ENCODE results near the gene CNKSR2.

DNA sequence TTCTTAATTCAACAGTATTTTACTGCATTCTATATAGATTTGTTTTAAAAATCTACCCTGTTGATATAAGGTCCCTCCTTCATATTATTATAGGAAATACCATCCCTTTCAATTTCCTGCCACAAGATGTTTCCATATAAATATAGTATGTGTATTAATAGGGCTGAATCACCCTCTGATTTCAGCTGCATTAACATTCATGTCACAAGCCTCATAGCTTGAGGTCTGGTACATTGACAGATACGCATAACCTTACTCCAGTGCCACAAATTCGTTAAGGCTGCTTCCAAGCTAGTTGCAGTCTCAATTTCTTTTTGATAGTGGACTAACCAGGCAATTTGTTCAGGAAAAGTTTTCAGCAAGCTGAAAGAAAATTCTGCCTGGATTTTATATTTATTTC lies 155.6 kb downstream of the CNKSR2 start:
- TF ChIP-seq CTCF (conservative IDR thresholded peaks at IDR 0.05; ENCODE audit: low read depth, low read length), result no peak
- TF ChIP-seq EZH2 (IDR thresholded peaks at IDR 0.05; ENCODE audit: low read length, unreplicated experiment), result no peak
- TF ChIP-seq EZH2phosphoT487 (IDR thresholded peaks at IDR 0.05; ENCODE audit: borderline replicate concordance, low read length), result no peak

Data from PC-3 (cell line).